ENCODE measurements around the gene ENSA.
"Not testable (repeated sequence)": the region's sequence is repeated elsewhere in the genome, so short reads cannot be mapped to it uniquely, and the experiment has no call there.

The ENSA gene

GRCh38 chr1:150621497-150622302 lies 7.7 kb downstream of the ENSA start:
- DNase-seq (ENCODE audit: low spot score) = peak; percentile 70

GRCh38 chr1:150620919-150621318 lies 8.5 kb downstream of the ENSA start:
- DNase-seq (ENCODE audit: low spot score) = no peak

- DNase-seq (ENCODE audit: low spot score) = peak; percentile 90
These were observed 9.6 kb downstream of the ENSA start for GRCh38 chr1:150619576-150620509.

GRCh38 chr1:150615346-150616201 lies 13.8 kb downstream of the ENSA start:
- no peak for DNase-seq (ENCODE audit: low spot score)

GRCh38 chr1:150613061-150613920 lies 16.1 kb downstream of the ENSA start:
- peak; percentile 87 for DNase-seq (ENCODE audit: low spot score)

- no peak for DNase-seq (ENCODE audit: low spot score)
These were observed 17.4 kb downstream of the ENSA start for GRCh38 chr1:150612014-150612345.

- DNase-seq (ENCODE audit: low spot score) = no peak
These were observed 18.8 kb downstream of the ENSA start for GRCh38 chr1:150610576-150610975.

GRCh38 chr1:150609732-150610131 lies 19.7 kb downstream of the ENSA start:
- no peak for DNase-seq (ENCODE audit: low spot score)

- DNase-seq (ENCODE audit: low spot score) = no peak
These were observed 22.8 kb downstream of the ENSA start for GRCh38 chr1:150606463-150607142.

GRCh38 chr1:150605451-150605731 lies 24.0 kb downstream of the ENSA start:
- DNase-seq (ENCODE audit: low spot score) = not testable (repeated sequence)

GRCh38 chr1:150604226-150604588 lies 25.2 kb downstream of the ENSA start:
- DNase-seq (ENCODE audit: low spot score) = no peak

GRCh38 chr1:150603711-150604110 lies 25.7 kb downstream of the ENSA start:
- no peak for DNase-seq (ENCODE audit: low spot score)

GRCh38 chr1:150602372-150602771 lies 27.0 kb downstream of the ENSA start:
- DNase-seq (ENCODE audit: low spot score) = not testable (repeated sequence)

GRCh38 chr1:150601540-150601939 lies 27.9 kb downstream of the ENSA start:
- DNase-seq (ENCODE audit: low spot score) = no peak

- not testable (repeated sequence) for DNase-seq (ENCODE audit: low spot score)
These were observed 31.1 kb downstream of the ENSA start for GRCh38 chr1:150598346-150598745.

GRCh38 chr1:150596976-150597375 lies 32.4 kb downstream of the ENSA start:
- no peak for DNase-seq (ENCODE audit: low spot score)

GRCh38 chr1:150596095-150596892 lies 33.1 kb downstream of the ENSA start:
- DNase-seq (ENCODE audit: low spot score) = no peak

- DNase-seq (ENCODE audit: low spot score) = no peak
These were observed 47.0 kb downstream of the ENSA start for GRCh38 chr1:150582371-150582770.

GRCh38 chr1:150581962-150582361 lies 47.5 kb downstream of the ENSA start:
- not testable (repeated sequence) for DNase-seq (ENCODE audit: low spot score)

GRCh38 chr1:150581437-150581836 lies 48.0 kb downstream of the ENSA start:
- not testable (repeated sequence) for DNase-seq (ENCODE audit: low spot score)

All from COLO829 (cell line).